K562 (cell line): ENCODE measurements around the gene DEGS1. TPM values are rescaled to one million over a fixed set of nuclear protein-coding genes. Genes with fewer than 3 reads are reported as not detected.

Experiments
- ATF7 ChIP-seq: fragments of 450-650 bp; IDR thresholded peaks from 2 replicates; pipeline ENCODE4 v1.7.1; 2014; ENCODE audit warnings: mild to moderate bottlenecking, moderate library complexity
- ETS2 ChIP-seq: IDR thresholded peaks from 2 replicates; pipeline ENCODE4 v1.6.1; 2016; ENCODE audit warnings: borderline replicate concordance, missing genetic modification characterization, mild to moderate bottlenecking, moderate library complexity, missing compliant biosample characterization; ENCODE audit not compliant: poor library complexity, severe bottlenecking
- FOXJ2 ChIP-seq: fragments of 200-800 bp; sonication (Bioruptor generic); IDR thresholded peaks from 2 replicates; pipeline ENCODE4 v1.6.1; 2016; ENCODE audit warnings: missing genetic modification characterization, missing compliant biosample characterization
- GTF2E2 ChIP-seq: fragments of 200-800 bp; sonication (Bioruptor generic); IDR thresholded peaks from 2 replicates; pipeline ENCODE4 v1.6.1; 2016; ENCODE audit warnings: missing genetic modification characterization, missing compliant biosample characterization
- MEIS2 ChIP-seq: fragments of 450-650 bp; IDR thresholded peaks from 2 replicates; pipeline ENCODE4 v1.6.1; 2014; ENCODE audit warnings: mild to moderate bottlenecking; ENCODE audit not compliant: partially characterized antibody
- SOX6 ChIP-seq: fragments of 450-650 bp; IDR thresholded peaks from 2 replicates; pipeline ENCODE4 v1.6.1; 2014; ENCODE audit warnings: mild to moderate bottlenecking
- TARDBP ChIP-seq: fragments of 450-650 bp; IDR thresholded peaks from 2 replicates; pipeline ENCODE4 v1.6.1; 2016
- TCF7L2 ChIP-seq: fragments of 150-350 bp; IDR thresholded peaks from 2 replicates; pipeline ENCODE4 v1.6.1; 2016; ENCODE audit warnings: low read depth, mild to moderate bottlenecking, low read length, moderate library complexity
- ZNF583 ChIP-seq: fragments of 250-450 bp; sonication (Bioruptor Pico); IDR thresholded peaks from 2 replicates; pipeline ENCODE4 v1.4.0; 2020
- ZNF778 ChIP-seq: fragments of 450-650 bp; formaldehyde crosslinking; IDR thresholded peaks from 2 replicates; pipeline ENCODE4 v1.4.0; 2020; ENCODE audit warnings: mild to moderate bottlenecking, moderate library complexity
- polyA plus RNA-seq, 8 experiments: library from polyadenylated mRNA; depleted of rRNA in 4 of 8; stranded (reverse) in 5 of 8; unstranded in 3 of 8; fragments of >200 nt; fragmentation: Nextera tagmentation in 2 of 8; fragmentation: Illumina TruSeq in 1 of 8; extraction: Ambion mirVana in 2 of 8; extraction: Trizol in 1 of 8; gene quantifications; 2 replicates each; pipeline versions ENCODE4 v1.2.1 to v1.2.3, GENCODE V29; 2011 to 2014; ENCODE audit warnings: inconsistent platforms in 1 of 8, missing spikeins in 1 of 8
- total RNA-seq, 7 experiments: library from RNA; depleted of rRNA in 6 of 7; stranded (reverse); fragments of >200 nt in 6 of 7; fragmentation: Illumina TruSeq in 2 of 7; extraction: Trizol in 2 of 7; gene quantifications; 2 replicates each; pipeline versions ENCODE4 v1.2.1 to v1.2.3, GENCODE V29; 2011 to 2021; ENCODE audit warnings: low replicate concordance in 1 of 7
- TF ChIP-seq, protein P1 (sequence below): fragments of 250-450 bp; sonication (Bioruptor Pico); IDR thresholded peaks from 2 replicates; pipeline ENCODE4 v1.5.0; 2020; ENCODE audit warnings: mild to moderate bottlenecking, borderline replicate concordance
- TF ChIP-seq, protein P2 (sequence below): sonication (generic); formaldehyde crosslinking; IDR thresholded peaks from 2 replicates; pipeline ENCODE4 v1.8.1; 2023; ENCODE audit warnings: mild to moderate bottlenecking, missing genetic modification reagents
- TF ChIP-seq, protein P3 (sequence below): fragments of 250-450 bp; sonication (Bioruptor Pico); IDR thresholded peaks from 2 replicates; pipeline ENCODE4 v1.4.0; 2020; ENCODE audit warnings: mild to moderate bottlenecking

The DEGS1 gene
- total and polyA plus RNA-seq, 9 of the 15 experiments (the other 6 are each of a cell fraction or from before 2014, with no cell fraction given): 12.3 to 95.0 (median 38.8) TPM

DNA sequence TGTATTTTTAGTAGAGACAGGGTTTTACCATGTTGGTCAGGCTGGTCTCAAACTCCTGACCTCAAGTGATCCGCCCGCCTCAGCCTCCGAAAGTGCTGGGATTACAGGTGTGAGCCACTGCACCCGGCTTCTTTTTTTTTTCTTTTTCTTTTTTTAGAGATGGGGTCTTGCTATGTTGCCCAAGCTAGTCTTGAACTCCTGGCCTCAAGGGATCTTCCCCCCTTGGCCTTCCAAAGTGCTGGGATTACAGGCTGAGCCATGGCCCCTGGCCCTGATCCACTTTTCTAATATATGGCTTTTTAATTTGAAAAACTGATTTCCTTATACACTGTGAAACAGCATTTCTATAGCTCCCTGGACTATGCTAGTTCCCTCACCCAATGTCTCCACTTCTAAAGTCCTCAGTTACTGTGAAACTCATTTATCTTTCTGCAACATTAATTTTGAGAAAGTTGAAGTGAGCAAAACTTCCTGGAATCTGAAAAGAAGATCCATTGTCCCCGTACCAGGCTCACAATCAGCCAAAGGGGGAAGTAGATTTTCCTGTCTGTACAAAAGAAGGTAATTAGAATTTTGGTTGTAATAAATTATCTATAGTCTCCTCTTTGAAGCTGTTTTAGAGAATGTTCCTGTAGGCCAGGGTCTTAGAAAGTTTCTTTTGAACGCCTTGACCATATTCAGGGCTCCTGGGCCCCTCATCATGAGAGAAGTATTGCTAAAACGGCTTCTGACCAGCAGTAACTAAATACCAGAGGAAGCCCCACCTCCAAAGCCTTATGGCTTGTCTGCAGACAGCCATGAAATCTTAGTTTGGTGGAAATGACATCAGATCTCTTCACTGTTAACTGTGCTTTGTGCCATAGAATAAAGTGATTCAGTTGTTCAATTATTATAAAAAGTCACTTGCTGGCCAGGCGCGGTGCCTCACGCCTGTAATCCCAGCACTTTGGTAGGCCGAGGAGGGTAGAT, 34.9 kb downstream of the DEGS1 start (continued):
- TF ChIP-seq, protein P1, sequence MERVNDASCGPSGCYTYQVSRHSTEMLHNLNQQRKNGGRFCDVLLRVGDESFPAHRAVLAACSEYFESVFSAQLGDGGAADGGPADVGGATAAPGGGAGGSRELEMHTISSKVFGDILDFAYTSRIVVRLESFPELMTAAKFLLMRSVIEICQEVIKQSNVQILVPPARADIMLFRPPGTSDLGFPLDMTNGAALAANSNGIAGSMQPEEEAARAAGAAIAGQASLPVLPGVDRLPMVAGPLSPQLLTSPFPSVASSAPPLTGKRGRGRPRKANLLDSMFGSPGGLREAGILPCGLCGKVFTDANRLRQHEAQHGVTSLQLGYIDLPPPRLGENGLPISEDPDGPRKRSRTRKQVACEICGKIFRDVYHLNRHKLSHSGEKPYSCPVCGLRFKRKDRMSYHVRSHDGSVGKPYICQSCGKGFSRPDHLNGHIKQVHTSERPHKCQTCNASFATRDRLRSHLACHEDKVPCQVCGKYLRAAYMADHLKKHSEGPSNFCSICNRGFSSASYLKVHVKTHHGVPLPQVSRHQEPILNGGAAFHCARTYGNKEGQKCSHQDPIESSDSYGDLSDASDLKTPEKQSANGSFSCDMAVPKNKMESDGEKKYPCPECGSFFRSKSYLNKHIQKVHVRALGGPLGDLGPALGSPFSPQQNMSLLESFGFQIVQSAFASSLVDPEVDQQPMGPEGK (CRISPR knock-in tag): no peak
- TF ChIP-seq ATF7: 0 out of 2 replicates have a peak, but pooled peaks have one; percentile 23
- TF ChIP-seq MEIS2: peak; percentile 66
- TF ChIP-seq, protein P2, sequence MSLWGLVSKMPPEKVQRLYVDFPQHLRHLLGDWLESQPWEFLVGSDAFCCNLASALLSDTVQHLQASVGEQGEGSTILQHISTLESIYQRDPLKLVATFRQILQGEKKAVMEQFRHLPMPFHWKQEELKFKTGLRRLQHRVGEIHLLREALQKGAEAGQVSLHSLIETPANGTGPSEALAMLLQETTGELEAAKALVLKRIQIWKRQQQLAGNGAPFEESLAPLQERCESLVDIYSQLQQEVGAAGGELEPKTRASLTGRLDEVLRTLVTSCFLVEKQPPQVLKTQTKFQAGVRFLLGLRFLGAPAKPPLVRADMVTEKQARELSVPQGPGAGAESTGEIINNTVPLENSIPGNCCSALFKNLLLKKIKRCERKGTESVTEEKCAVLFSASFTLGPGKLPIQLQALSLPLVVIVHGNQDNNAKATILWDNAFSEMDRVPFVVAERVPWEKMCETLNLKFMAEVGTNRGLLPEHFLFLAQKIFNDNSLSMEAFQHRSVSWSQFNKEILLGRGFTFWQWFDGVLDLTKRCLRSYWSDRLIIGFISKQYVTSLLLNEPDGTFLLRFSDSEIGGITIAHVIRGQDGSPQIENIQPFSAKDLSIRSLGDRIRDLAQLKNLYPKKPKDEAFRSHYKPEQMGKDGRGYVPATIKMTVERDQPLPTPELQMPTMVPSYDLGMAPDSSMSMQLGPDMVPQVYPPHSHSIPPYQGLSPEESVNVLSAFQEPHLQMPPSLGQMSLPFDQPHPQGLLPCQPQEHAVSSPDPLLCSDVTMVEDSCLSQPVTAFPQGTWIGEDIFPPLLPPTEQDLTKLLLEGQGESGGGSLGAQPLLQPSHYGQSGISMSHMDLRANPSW (CRISPR knock-in tag): no peak
- TF ChIP-seq GTF2E2 (tag): no peak
- no peak for TF ChIP-seq TARDBP
- no peak for TF ChIP-seq ETS2
- no peak for TF ChIP-seq FOXJ2
- TF ChIP-seq, protein P3, sequence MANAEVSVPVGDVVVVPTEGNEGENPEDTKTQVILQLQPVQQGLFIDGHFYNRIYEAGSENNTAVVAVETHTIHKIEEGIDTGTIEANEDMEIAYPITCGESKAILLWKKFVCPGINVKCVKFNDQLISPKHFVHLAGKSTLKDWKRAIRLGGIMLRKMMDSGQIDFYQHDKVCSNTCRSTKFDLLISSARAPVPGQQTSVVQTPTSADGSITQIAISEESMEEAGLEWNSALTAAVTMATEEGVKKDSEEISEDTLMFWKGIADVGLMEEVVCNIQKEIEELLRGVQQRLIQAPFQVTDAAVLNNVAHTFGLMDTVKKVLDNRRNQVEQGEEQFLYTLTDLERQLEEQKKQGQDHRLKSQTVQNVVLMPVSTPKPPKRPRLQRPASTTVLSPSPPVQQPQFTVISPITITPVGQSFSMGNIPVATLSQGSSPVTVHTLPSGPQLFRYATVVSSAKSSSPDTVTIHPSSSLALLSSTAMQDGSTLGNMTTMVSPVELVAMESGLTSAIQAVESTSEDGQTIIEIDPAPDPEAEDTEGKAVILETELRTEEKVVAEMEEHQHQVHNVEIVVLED: no peak
- no peak for TF ChIP-seq TCF7L2
- TF ChIP-seq SOX6: peak; percentile 52; the same call in 1 of the 2 replicates
- TF ChIP-seq ZNF778 (CRISPR knock-in tag): 0 out of 2 replicates have a peak, but pooled peaks have one; percentile 52
- no peak for TF ChIP-seq ZNF583 (CRISPR knock-in tag)
- TF ChIP-seq, all 486 proteins: peak for 7
